ENCODE results near the gene KCNJ12. TPM values are rescaled to one million over a fixed set of nuclear protein-coding genes. Genes with fewer than 3 reads are reported as not detected.

Gene KCNJ12
- total RNA-seq, 1 experiment from 2014 or later: 5.8 TPM

- intact Hi-C loops (cut with micrococcal nuclease): no loop called here
- RAD21 ChIA-PET (ENCODE audit: low non-redundant PET in 1 of 2, low total read pairs in 2 of 2, uncharacterized antibody in 2 of 2, unreplicated experiment in 2 of 2): no interaction called here
- H4K20me1 ChIP-seq (ENCODE audit: insufficient read depth): no peaks in the 10 kb centered on the region
- DNase-seq (ENCODE audit: low read depth, low spot score): no peak
- H3K27ac ChIP-seq (ENCODE audit: low read depth, low read length): peak overlapping the region; percentile 67; the same call in 1 of the 2 replicates
- no peaks in the 10 kb centered on the region for H3K36me3 ChIP-seq (ENCODE audit: control insufficient read depth in 1 of 2, insufficient read depth in 2 of 2, low read length in 2 of 2)
- peak overlapping the region; percentile 66; the same call in 1 of the 2 replicates for H3K9ac ChIP-seq (ENCODE audit: low read length)
- H3K9me2 ChIP-seq (ENCODE audit: insufficient read depth): no peaks in the 10 kb centered on the region
- no peaks in the 10 kb centered on the region for H3K27me3 ChIP-seq (ENCODE audit: insufficient read depth, low read length)
- peak overlapping the region; percentile 94 for H3K4me2 ChIP-seq (ENCODE audit: low read length)
- H3K4me1 ChIP-seq (ENCODE audit: control insufficient read depth in 1 of 2, insufficient read depth in 2 of 2, low read length in 2 of 2): peaks cover 7 to 28% of the 10 kb centered on the region in 2 experiments; a peak in 2 of 4 replicates
- peak overlapping the region; percentile 9 for H2AFZ ChIP-seq (ENCODE audit: low read depth, low read length, poor library complexity, severe bottlenecking)
- CTCF ChIA-PET: no interaction called here
- no peak for ATAC-seq
- H3K79me2 ChIP-seq (ENCODE audit: insufficient read depth, low read length): no peaks in the 10 kb centered on the region
- peak overlapping the region; percentile 44 to 67 for H3K4me3 ChIP-seq (replicated peaks in 1 of 2; ENCODE audit: low read depth in 1 of 2, low read length in 2 of 2)
- no TSS peak for BruUV-seq (replicated peaks)
- TF ChIP-seq SRF (IDR thresholded peaks at IDR 0.05; ENCODE audit: low read depth): no peak
- no peak for TF ChIP-seq TCF7L2 (IDR thresholded peaks at IDR 0.05; ENCODE audit: borderline replicate concordance, extremely low read depth, insufficient read depth, insufficient read length)
- TF ChIP-seq EZH2phosphoT487 (IDR thresholded peaks at IDR 0.05; ENCODE audit: borderline replicate concordance): no peak
- TF ChIP-seq EGR1 (IDR thresholded peaks at IDR 0.05; ENCODE audit: low read depth): no peak
- TF ChIP-seq, protein P1, sequence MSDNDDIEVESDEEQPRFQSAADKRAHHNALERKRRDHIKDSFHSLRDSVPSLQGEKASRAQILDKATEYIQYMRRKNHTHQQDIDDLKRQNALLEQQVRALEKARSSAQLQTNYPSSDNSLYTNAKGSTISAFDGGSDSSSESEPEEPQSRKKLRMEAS (IDR thresholded peaks at IDR 0.05): no peak
- no peak for TF ChIP-seq CBX3 (IDR thresholded peaks at IDR 0.05; ENCODE audit: low read depth)
- no peak for TF ChIP-seq POLR2A (IDR thresholded peaks at IDR 0.05; ENCODE audit: borderline replicate concordance, extremely low read depth, insufficient read depth, insufficient read length)
- no peak for TF ChIP-seq JUND (IDR thresholded peaks at IDR 0.05)
- no peaks in the 10 kb centered on the region for H3K9me3 ChIP-seq (ENCODE audit: control insufficient read depth in 1 of 2, insufficient read depth in 1 of 2, low read depth in 1 of 2, low read length in 2 of 2)
- POLR2A ChIA-PET: no interaction called here
These were observed 438 bp upstream of the KCNJ12 start for GRCh38 chr17:21375757-21376080.

GRCh38 chr17:21376759-21377690, 868 bp downstream of the KCNJ12 start:
- intact Hi-C loops (cut with micrococcal nuclease): no loop called here
- H3K9ac ChIP-seq (ENCODE audit: low read length): peak overlapping the region; percentile 66

More at GRCh38 chr17:21376759-21377690, 868 bp downstream of the KCNJ12 start:
- POLR2A ChIA-PET: no interaction called here
- H4K20me1 ChIP-seq (ENCODE audit: insufficient read depth): no peaks in the 10 kb centered on the region
- peak; percentile 52 for ATAC-seq
- H3K4me3 ChIP-seq (replicated peaks in 1 of 2; ENCODE audit: low read depth in 1 of 2, low read length in 2 of 2): peak overlapping the region; percentile 44 to 67
- BruUV-seq (replicated peaks): no TSS peak
- CTCF ChIA-PET: no interaction called here
- RAD21 ChIA-PET (ENCODE audit: low non-redundant PET in 1 of 2, low total read pairs in 2 of 2, uncharacterized antibody in 2 of 2, unreplicated experiment in 2 of 2): no interaction called here
- no peaks in the 10 kb centered on the region for H3K79me2 ChIP-seq (ENCODE audit: insufficient read depth, low read length)
- peak overlapping the region; percentile 94 for H3K4me2 ChIP-seq (ENCODE audit: low read length)
- H3K36me3 ChIP-seq (ENCODE audit: control insufficient read depth in 1 of 2, insufficient read depth in 2 of 2, low read length in 2 of 2): no peaks in the 10 kb centered on the region
- no peak overlapping the region for H2AFZ ChIP-seq (ENCODE audit: low read depth, low read length, poor library complexity, severe bottlenecking)
- TF ChIP-seq ZFX (IDR thresholded peaks at IDR 0.05) (peak; percentile 79; the same call in 1 of the 2 replicates), YY1 (IDR thresholded peaks at IDR 0.05; ENCODE audit: extremely low read depth, insufficient replicate concordance, low read depth, low read length) (no peak), ZBTB33 (IDR thresholded peaks at IDR 0.05; ENCODE audit: extremely low read depth, insufficient replicate concordance, low read length) (no peak), EZH2phosphoT487 (IDR thresholded peaks at IDR 0.05; ENCODE audit: borderline replicate concordance) (no peak), SP1 (IDR thresholded peaks at IDR 0.05; ENCODE audit: low read depth) (no peak)
- TF ChIP-seq, protein P1 (IDR thresholded peaks at IDR 0.05): peak; percentile 60
- DNase-seq (ENCODE audit: low read depth, low spot score): no peak
- no peaks in the 10 kb centered on the region for H3K9me2 ChIP-seq (ENCODE audit: insufficient read depth)
- no peaks in the 10 kb centered on the region for H3K27me3 ChIP-seq (ENCODE audit: insufficient read depth, low read length)
- H3K4me1 ChIP-seq (ENCODE audit: control insufficient read depth in 1 of 2, insufficient read depth in 2 of 2, low read length in 2 of 2): peaks cover 7 to 22% of the 10 kb centered on the region in 2 experiments; a peak in 2 of 4 replicates
- H3K9me3 ChIP-seq (ENCODE audit: control insufficient read depth in 1 of 2, insufficient read depth in 1 of 2, low read depth in 1 of 2, low read length in 2 of 2): no peaks in the 10 kb centered on the region
- H3K27ac ChIP-seq (ENCODE audit: low read depth, low read length): peak overlapping the region; percentile 67

Measured in HCT116 (cell line).